Measurements from ENCODE around the gene PCDHGB3. TPM values are rescaled to one million over a fixed set of nuclear protein-coding genes. Genes with fewer than 3 reads are reported as not detected.
"Not testable (repeated sequence)": the region's sequence is repeated elsewhere in the genome, so short reads cannot be mapped to it uniquely, and the experiment has no call there.

Gene PCDHGB3
- polyA plus RNA-seq, 6 donors from 2014 or later = 0.21 TPM; not detected in 5

GRCh38 chr5:141387557-141388311, 17.7 kb downstream of the PCDHGB3 start, which contains the start of gene PCDHGB4:
TSS of gene PCDHGB4 (plus strand) at chr5:141387698. CDS start at chr5:141387885, 187 bp downstream.
- Mint-ChIP-seq H3K36me3 (peaks cover 20 to 27% of the 10 kb centered on the region in 2 donors), H3K27me3 (peaks cover 65 to 79% (median 79%) of the 10 kb centered on the region in 3 donors), H3K4me3 (peak within 1 kb of the TSS in 7 of 8 donors; percentile 29 to 77 (median 51)), H3K9me3 (peaks cover 4 to 82% (median 43%) of the 10 kb centered on the region in 7 donors)
- not testable (repeated sequence) for H3K27ac Mint-ChIP-seq; H3K4me1 Mint-ChIP-seq; DNase-seq; ATAC-seq (ENCODE audit: low read depth in 2 of 2)

GRCh38 chr5:141388661-141389060, 18.6 kb downstream of the PCDHGB3 start:
- ATAC-seq (ENCODE audit: low read depth in 2 of 2) (no peak), DNase-seq (no peak)
- peak overlapping the region in 2 of 8 donors; percentile 16 to 74 for H3K4me3 Mint-ChIP-seq
- peak overlapping the region in 1 of 6 donors; percentile 53 for H3K27ac Mint-ChIP-seq
- H3K9me3 Mint-ChIP-seq = peaks cover 4 to 82% (median 43%) of the 10 kb centered on the region in 7 donors
- peaks cover 23 to 26% of the 10 kb centered on the region in 2 donors for H3K36me3 Mint-ChIP-seq
- peaks cover 67 to 79% (median 74%) of the 10 kb centered on the region in 3 donors for H3K27me3 Mint-ChIP-seq
- H3K4me1 Mint-ChIP-seq = peaks cover 0 to 4% (median 0%) of the 10 kb centered on the region in 3 donors

GRCh38 chr5:141389153-141390042, 19.4 kb downstream of the PCDHGB3 start:
- peak overlapping the region in 2 of 6 donors; percentile 53 to 75 for H3K27ac Mint-ChIP-seq
- H3K4me3 Mint-ChIP-seq = peak overlapping the region in 2 of 8 donors; percentile 2 to 42
- H3K27me3 Mint-ChIP-seq = peaks cover 66 to 79% (median 74%) of the 10 kb centered on the region in 3 donors
- ATAC-seq (ENCODE audit: low read depth in 2 of 2) (no peak), DNase-seq (no peak)
- H3K36me3 Mint-ChIP-seq = peaks cover 30% of the 10 kb centered on the region in 2 donors
- H3K4me1 Mint-ChIP-seq = peaks cover 0 to 4% (median 0%) of the 10 kb centered on the region in 3 donors
- H3K9me3 Mint-ChIP-seq = peaks cover 4 to 82% (median 43%) of the 10 kb centered on the region in 7 donors

- peak within 1 kb of the TSS in 4 of 6 donors; percentile 47 to 81 (median 74) for H3K27ac Mint-ChIP-seq
- H3K4me3 Mint-ChIP-seq = peak within 1 kb of the TSS in 3 of 8 donors; percentile 12 to 41 (median 21)
- H3K9me3 Mint-ChIP-seq = peaks cover 4 to 70% (median 38%) of the 10 kb centered on the region in 7 donors
- H3K4me1 Mint-ChIP-seq = peaks cover 0 to 4% (median 0%) of the 10 kb centered on the region in 3 donors
- H3K27me3 Mint-ChIP-seq = peaks cover 56 to 77% (median 60%) of the 10 kb centered on the region in 3 donors
- ATAC-seq (ENCODE audit: low read depth in 2 of 2) (no peak), DNase-seq (no peak)
- peaks cover 24 to 31% of the 10 kb centered on the region in 2 donors for H3K36me3 Mint-ChIP-seq
Observed at GRCh38 chr5:141392429-141393198, 22.6 kb downstream of the PCDHGB3 start, which contains the start of gene PCDHGA8. TSS of gene PCDHGA8 (plus strand) at chr5:141392633. CDS start at chr5:141392814, 181 bp downstream.

GRCh38 chr5:141393267-141393666, 23.2 kb downstream of the PCDHGB3 start:
- H3K4me1 Mint-ChIP-seq = peaks cover 0 to 4% (median 0%) of the 10 kb centered on the region in 3 donors
- peaks cover 55 to 75% (median 57%) of the 10 kb centered on the region in 3 donors for H3K27me3 Mint-ChIP-seq
- no peak for ATAC-seq (ENCODE audit: low read depth in 2 of 2)
- peaks cover 4 to 70% (median 37%) of the 10 kb centered on the region in 7 donors for H3K9me3 Mint-ChIP-seq
- H3K36me3 Mint-ChIP-seq = peaks cover 24 to 30% of the 10 kb centered on the region in 2 donors
- DNase-seq = no peak
- peak overlapping the region in 2 of 6 donors; percentile 47 to 79 for H3K27ac Mint-ChIP-seq
- peak overlapping the region in 1 of 8 donors; percentile 12 for H3K4me3 Mint-ChIP-seq

GRCh38 chr5:141394401-141395187, 24.6 kb downstream of the PCDHGB3 start:
- not testable (repeated sequence) for DNase-seq; H3K4me1 Mint-ChIP-seq; ATAC-seq (ENCODE audit: low read depth in 2 of 2)
- Mint-ChIP-seq H3K27me3 (peaks cover 52 to 75% (median 55%) of the 10 kb centered on the region in 3 donors), H3K4me3 (peak overlapping the region in 1 of 8 donors; percentile 16), H3K27ac (peak overlapping the region in 2 of 6 donors; percentile 24 to 79), H3K9me3 (peaks cover 4 to 71% (median 38%) of the 10 kb centered on the region in 7 donors), H3K36me3 (peaks cover 16 to 21% of the 10 kb centered on the region in 2 donors)

- ATAC-seq (ENCODE audit: low read depth in 2 of 2) = peak; percentile 58 to 61
- Mint-ChIP-seq H3K27ac (peak within 1 kb of the TSS in 1 of 6 donors; percentile 63), H3K36me3 (peaks cover 12 to 19% of the 10 kb centered on the region in 2 donors), H3K27me3 (peaks cover 47 to 74% (median 52%) of the 10 kb centered on the region in 3 donors), H3K4me3 (peak within 1 kb of the TSS; percentile 2 to 83 (median 42)), H3K9me3 (peaks cover 4 to 60% (median 34%) of the 10 kb centered on the region in 7 donors)
- DNase-seq, H3K4me1 Mint-ChIP-seq: not testable (repeated sequence)
Observed at GRCh38 chr5:141397756-141398551, 27.9 kb downstream of the PCDHGB3 start, which contains the start of gene PCDHGB5. TSS of gene PCDHGB5 (plus strand) at chr5:141397947. CDS start at chr5:141398128, 181 bp downstream.

- Mint-ChIP-seq H3K27ac (peak overlapping the region in 1 of 6 donors; percentile 63), H3K9me3 (peaks cover 4 to 61% (median 35%) of the 10 kb centered on the region in 7 donors), H3K36me3 (peaks cover 9 to 25% of the 10 kb centered on the region in 2 donors), H3K27me3 (peaks cover 50 to 74% (median 57%) of the 10 kb centered on the region in 3 donors), H3K4me1 (peaks cover 0 to 3% (median 0%) of the 10 kb centered on the region in 3 donors), H3K4me3 (peak overlapping the region in 1 of 8 donors; percentile 29)
- DNase-seq (no peak), ATAC-seq (ENCODE audit: low read depth in 2 of 2) (no peak)
Observed at GRCh38 chr5:141398608-141399007, 28.6 kb downstream of the PCDHGB3 start.

GRCh38 chr5:141399555-141400258, 29.7 kb downstream of the PCDHGB3 start:
- peak overlapping the region in 2 of 8 donors; percentile 20 to 30 for H3K4me3 Mint-ChIP-seq
- no peak for DNase-seq
- ATAC-seq (ENCODE audit: low read depth in 2 of 2) = no peak
- H3K27ac Mint-ChIP-seq = peak overlapping the region in 3 of 6 donors; percentile 58 to 92 (median 81)
- H3K9me3 Mint-ChIP-seq = peaks cover 4 to 56% (median 35%) of the 10 kb centered on the region in 7 donors
- H3K36me3 Mint-ChIP-seq = peaks cover 4 to 27% of the 10 kb centered on the region in 2 donors
- H3K4me1 Mint-ChIP-seq = peaks cover 0 to 3% (median 0%) of the 10 kb centered on the region in 3 donors
- peaks cover 52 to 76% (median 58%) of the 10 kb centered on the region in 3 donors for H3K27me3 Mint-ChIP-seq

GRCh38 chr5:141402553-141403243, 32.7 kb downstream of the PCDHGB3 start, which contains the start of gene PCDHGA9:
TSS of gene PCDHGA9 (plus strand) at chr5:141402778. CDS start at chr5:141402953, 175 bp downstream.
- ATAC-seq (ENCODE audit: low read depth in 2 of 2) = no peak
- H3K4me1 Mint-ChIP-seq = peaks cover 0 to 5% (median 3%) of the 10 kb centered on the region in 3 donors
- H3K36me3 Mint-ChIP-seq = peaks cover 4 to 37% of the 10 kb centered on the region in 2 donors
- DNase-seq = no peak
- H3K4me3 Mint-ChIP-seq = peak within 1 kb of the TSS; percentile 65 to 89 (median 78)
- H3K9me3 Mint-ChIP-seq = peaks cover 4 to 61% (median 42%) of the 10 kb centered on the region in 7 donors
- peaks cover 57 to 78% (median 69%) of the 10 kb centered on the region in 3 donors for H3K27me3 Mint-ChIP-seq
- H3K27ac Mint-ChIP-seq = peak within 1 kb of the TSS in 2 of 6 donors; percentile 56 to 82
